ENCODE data around the gene COL8A1.

GRCh38 chr3:99834211-99834957 lies 196.0 kb downstream of the COL8A1 start:
- TF ChIP-seq CTCF (IDR thresholded peaks at IDR 0.05) (no peak), POLR2A (IDR thresholded peaks at IDR 0.05) (no peak)
